Fibroblast of the aortic adventitia (primary cell): ENCODE results near the gene AFF2. TPM values are rescaled to one million over a fixed set of nuclear protein-coding genes. Genes with fewer than 3 reads are reported as not detected.

Source experiments
- DNase-seq: peaks from one replicate; pipeline ENCODE4 v3.0.0-alpha.2; 2010; ENCODE audit warnings: low read depth
- H3K4me3 ChIP-seq: 2 replicates; pipeline ENCODE4 v1.5.1; 2011; ENCODE audit warnings: low read depth, mild to moderate bottlenecking, control low read depth, low read length, moderate library complexity
- total RNA-seq: library from RNA; depleted of rRNA; stranded (reverse); fragments of >200 nt; gene quantifications from 2 replicates; pipeline ENCODE4 v1.2.3, GENCODE V29; 2012; ENCODE audit warnings: low replicate concordance
- TF ChIP-seq, protein P1 (sequence below): IDR thresholded peaks from 2 replicates; pipeline ENCODE4 v1.5.1; 2011; ENCODE audit warnings: mild to moderate bottlenecking, low read length, control low read depth, inconsistent platforms; ENCODE audit not compliant: insufficient read depth

The AFF2 gene
- 0.33 and 6.6 TPM in 2 replicates for total RNA-seq

DNA sequence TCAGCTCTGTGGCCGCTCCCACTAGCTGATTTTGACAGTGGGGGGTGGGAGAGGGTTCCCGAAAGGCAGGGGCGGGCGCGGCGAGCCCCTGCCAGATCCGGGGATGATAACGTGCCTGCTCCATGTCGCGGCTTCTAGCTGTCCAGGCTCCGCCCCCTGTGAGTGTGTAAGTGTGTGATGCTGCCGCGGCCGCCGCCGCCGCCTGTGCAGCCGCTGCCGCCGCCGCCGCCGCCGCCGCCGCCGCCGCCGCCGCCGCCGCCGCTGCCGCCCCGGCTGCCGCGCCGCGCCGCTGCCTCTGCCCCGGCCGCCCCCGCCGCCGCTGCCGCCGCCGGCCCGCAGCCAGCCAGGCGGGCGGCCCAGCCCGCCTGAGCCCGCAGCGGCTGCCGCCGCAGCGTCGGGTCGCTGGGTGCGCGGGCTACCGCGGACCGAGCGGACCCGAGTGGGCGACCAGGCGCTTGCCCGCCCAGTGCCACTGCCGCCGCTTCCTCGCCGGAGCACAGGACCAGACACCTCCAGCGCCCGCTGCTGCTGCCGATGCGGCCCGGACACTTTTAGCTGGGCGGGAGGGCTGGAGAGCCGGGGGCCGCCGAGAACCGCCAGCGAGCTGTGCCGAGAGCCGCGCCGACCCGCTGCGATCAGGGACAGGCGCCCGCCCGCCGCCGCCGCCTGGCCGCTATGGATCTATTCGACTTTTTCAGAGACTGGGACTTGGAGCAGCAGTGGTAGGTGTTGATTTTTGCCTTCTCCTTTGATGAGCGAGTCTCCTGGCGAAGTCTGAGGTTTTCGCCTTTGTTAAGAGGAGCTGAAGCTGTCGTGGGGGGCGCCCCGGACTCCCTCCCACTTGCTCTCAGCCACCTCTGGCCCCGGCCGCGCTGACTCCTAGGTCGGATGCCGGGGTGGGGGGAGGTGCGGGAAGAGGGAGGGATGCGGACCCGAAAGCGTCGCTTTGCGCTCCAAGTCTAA lies at the start of gene AFF2:
TSS of gene AFF2 (plus strand) at position 195 of the 963 bp plus-strand sequence. CDS start at position 676, 481 bp downstream.
- TF ChIP-seq, protein P1, sequence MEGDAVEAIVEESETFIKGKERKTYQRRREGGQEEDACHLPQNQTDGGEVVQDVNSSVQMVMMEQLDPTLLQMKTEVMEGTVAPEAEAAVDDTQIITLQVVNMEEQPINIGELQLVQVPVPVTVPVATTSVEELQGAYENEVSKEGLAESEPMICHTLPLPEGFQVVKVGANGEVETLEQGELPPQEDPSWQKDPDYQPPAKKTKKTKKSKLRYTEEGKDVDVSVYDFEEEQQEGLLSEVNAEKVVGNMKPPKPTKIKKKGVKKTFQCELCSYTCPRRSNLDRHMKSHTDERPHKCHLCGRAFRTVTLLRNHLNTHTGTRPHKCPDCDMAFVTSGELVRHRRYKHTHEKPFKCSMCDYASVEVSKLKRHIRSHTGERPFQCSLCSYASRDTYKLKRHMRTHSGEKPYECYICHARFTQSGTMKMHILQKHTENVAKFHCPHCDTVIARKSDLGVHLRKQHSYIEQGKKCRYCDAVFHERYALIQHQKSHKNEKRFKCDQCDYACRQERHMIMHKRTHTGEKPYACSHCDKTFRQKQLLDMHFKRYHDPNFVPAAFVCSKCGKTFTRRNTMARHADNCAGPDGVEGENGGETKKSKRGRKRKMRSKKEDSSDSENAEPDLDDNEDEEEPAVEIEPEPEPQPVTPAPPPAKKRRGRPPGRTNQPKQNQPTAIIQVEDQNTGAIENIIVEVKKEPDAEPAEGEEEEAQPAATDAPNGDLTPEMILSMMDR: no peak
- DNase-seq: peak; percentile 26
- H3K4me3 ChIP-seq: peak within 1 kb of the TSS; percentile 62

DNA sequence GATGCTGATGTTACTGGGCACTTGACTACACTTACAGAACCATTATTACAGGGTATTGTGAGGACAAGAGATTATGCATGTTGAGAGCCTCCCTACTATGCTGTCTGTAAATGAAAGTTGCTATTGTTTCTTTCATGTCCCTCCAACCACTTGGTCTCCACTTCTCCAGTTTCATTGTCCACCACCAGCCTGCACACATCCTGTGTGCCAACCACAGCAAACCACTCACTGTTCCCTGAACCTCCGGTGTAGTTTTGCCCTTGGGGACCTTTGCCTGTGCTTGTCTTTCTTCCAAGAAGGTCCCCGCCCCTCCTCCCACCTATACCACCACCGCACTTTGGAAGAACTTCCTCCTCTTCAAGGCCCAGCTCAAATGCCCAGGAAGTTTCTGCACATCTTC lies 43.1 kb upstream of the AFF2 start:
- no peak overlapping the region for H3K4me3 ChIP-seq
- TF ChIP-seq, protein P1: no peak
- DNase-seq: no peak

DNA sequence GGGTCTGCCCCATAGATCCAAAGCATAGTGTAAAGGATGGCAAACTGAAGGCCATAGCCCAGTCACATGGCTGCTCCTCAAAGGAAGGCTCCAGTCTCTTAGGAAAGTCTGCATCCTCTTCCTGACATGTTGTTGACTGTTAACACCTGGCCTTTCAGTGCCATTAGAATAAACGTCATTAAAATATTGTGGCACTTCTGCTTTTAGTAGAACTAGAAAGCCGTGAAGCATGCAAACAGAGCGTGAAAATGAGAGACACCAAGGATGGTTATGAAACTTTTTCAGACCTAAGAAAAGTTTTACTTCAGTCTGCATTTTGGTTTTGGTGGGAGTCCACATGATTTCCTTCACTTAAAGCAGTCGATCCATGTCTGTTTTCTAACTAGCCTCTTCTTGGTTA lies 41.1 kb upstream of the AFF2 start:
- TF ChIP-seq, protein P1: no peak
- no peak for DNase-seq

DNA sequence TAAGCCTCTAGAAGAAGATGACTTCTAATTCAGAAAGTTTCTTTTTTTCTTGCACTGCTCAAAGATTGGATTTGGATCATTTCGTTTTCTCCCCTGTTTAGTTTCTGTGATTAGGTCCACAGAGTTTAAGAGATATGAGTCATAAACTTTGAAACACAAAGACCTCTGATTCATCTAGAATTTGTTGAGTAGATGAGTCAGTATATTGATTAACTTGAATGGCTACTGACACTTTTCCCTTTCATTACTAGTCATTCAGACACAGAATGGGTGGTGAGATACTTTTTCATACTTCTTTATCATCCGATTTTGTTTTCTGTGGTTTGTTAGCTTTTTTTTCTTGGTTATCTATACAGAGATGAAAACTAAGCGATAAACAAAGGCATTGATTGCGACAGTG lies 34.1 kb upstream of the AFF2 start:
- TF ChIP-seq, protein P1: no peak
- no peak overlapping the region for H3K4me3 ChIP-seq
- DNase-seq: no peak

More for the DNA sequence above, 41.1 kb upstream of the AFF2 start:
- H3K4me3 ChIP-seq: no peak overlapping the region

DNA sequence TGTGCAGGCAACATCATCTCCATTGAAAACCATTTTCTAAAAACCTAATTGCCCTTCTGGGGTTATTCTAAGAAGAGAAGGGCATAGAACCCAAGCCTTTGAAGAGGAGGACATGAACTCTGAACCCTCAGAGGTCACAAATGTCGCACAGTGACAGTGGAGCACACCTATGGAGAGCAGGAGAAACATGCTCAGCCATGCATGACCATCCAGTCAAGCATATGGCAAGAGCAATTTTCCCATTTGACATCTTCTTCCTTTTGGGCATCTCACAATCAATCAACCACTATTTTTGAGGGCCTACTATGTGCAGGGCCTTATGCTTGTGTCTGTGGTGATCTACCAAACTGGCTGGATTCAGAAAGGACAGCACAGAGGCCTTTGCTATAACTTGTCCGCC lies 30.1 kb upstream of the AFF2 start:
- DNase-seq: no peak
- H3K4me3 ChIP-seq: no peak overlapping the region
- TF ChIP-seq, protein P1: no peak

DNA sequence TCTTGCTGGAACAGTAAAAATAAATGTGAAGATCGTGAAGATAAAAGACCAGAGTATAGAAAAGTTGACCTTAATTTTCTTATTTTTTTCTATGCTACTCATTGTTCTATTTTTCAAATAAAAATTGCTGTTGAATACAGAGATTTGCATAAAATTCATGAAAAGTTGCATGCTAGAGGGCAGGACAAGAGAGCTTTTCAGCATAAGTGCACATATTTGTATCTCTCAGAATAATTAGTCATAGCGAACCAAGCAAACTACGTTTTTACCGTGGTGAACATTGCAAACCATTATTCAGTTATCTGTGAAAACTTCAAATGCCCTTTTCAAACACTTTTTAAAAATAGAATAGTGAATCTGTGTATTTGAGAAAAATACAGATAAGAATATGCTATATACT lies 26.4 kb upstream of the AFF2 start:
- TF ChIP-seq, protein P1: no peak
- no peak overlapping the region for H3K4me3 ChIP-seq
- no peak for DNase-seq
